ENCODE measurements around the gene WNT16.
A peak's percentile ranks its signal among the peaks of the same experiment; 100 is the strongest.
"Not testable (repeated sequence)": the region's sequence is repeated elsewhere in the genome, so short reads cannot be mapped to it uniquely, and the experiment has no call there.

WNT16 gene

DNA sequence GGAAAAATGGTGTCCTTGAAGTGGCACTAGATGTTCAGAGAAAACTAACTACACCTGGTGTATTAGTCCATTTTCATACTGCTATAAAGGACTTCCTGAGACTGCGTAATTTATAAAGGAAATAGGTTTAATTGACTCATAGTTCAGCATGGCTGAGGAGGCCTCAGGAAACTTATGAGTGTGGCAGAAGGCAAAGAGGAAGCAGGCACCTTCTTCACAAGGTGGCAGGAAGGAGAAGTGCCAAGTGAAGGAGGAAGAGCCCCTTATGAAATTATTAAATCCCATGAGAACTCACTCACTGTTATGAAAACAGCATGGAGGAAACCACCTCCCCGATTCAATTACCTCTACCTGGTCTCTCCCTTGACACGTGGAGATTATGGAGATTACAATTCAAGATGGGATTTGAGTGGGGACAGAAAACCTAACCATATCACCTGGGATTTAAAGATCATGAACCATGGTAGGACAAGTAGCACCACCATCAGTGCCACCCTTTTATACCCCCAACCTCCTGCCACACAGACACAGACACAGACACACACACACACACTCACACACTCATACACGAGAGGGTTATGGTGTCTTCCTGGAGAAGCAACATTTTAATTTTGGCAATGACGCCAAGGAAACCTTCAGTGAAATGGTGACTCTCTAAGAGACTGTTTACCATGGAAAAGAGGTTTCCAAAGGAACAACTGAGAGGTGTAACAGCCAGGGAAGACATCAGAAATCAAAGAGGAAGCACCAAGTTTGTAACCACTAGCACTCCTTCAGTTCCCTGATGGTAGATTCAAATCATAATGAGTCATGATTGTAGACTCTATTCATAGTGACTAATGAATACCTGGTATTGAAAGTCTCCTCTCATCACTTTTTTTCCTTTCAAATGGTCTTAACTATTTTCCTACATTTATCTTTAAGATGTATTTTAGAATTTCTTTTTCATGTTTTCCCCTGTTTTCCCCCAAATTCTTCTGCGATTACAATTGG, 41.8 kb upstream of the WNT16 start:
- no peaks in the 10 kb centered on the region for H3K9me3 ChIP-seq (ENCODE audit: low read depth, low read length)
- no peak for DNase-seq (ENCODE audit: low read depth, low spot score)
- no peak overlapping the region for H3K9ac ChIP-seq (ENCODE audit: insufficient read length)
- H3K27ac ChIP-seq = no peak overlapping the region
- H3K36me3 ChIP-seq (ENCODE audit: insufficient read depth, low read length) = no peaks in the 10 kb centered on the region
- H3K4me3 ChIP-seq = no peak overlapping the region
- TF ChIP-seq POLR2AphosphoS5 (IDR thresholded peaks at IDR 0.05; ENCODE audit: borderline replicate concordance, low read depth, low read length) = no peak
- no peak for TF ChIP-seq FOXP2 (optimal IDR thresholded peaks at IDR 0.05; ENCODE audit: control extremely low read depth, extremely low read length, insufficient read depth)
- TF ChIP-seq EZH2 (IDR thresholded peaks at IDR 0.05) = no peak

DNA sequence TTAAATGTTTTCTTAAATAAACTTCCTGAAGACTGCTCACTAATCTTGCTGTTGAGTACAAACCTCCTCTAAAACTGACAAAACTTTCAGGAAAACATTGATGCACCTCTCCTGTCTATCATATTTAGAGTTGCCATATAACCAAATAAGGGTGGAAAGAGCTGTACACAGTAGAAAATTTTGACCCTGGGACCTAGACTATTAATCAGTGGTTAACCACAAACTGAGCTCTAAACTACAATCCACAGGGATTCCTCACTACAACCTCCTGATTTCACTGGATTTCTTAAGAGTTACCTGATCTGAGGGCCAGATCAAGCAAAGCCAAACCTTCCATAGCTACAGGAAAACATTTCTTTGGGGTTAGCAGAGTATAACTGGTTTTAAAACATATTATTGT, 39.9 kb upstream of the WNT16 start:
- no peaks in the 10 kb centered on the region for H3K9me3 ChIP-seq (ENCODE audit: low read depth, low read length)
- no peak overlapping the region for H3K9ac ChIP-seq (ENCODE audit: insufficient read length)
- no peak for DNase-seq (ENCODE audit: low read depth, low spot score)
- TF ChIP-seq POLR2AphosphoS5 (IDR thresholded peaks at IDR 0.05; ENCODE audit: borderline replicate concordance, low read depth, low read length) = no peak
- TF ChIP-seq EZH2 (IDR thresholded peaks at IDR 0.05) = no peak
- no peak for TF ChIP-seq FOXP2 (optimal IDR thresholded peaks at IDR 0.05; ENCODE audit: control extremely low read depth, extremely low read length, insufficient read depth)
- H3K36me3 ChIP-seq (ENCODE audit: insufficient read depth, low read length) = no peaks in the 10 kb centered on the region
- H3K4me3 ChIP-seq = no peak overlapping the region
- no peak overlapping the region for H3K27ac ChIP-seq

DNA sequence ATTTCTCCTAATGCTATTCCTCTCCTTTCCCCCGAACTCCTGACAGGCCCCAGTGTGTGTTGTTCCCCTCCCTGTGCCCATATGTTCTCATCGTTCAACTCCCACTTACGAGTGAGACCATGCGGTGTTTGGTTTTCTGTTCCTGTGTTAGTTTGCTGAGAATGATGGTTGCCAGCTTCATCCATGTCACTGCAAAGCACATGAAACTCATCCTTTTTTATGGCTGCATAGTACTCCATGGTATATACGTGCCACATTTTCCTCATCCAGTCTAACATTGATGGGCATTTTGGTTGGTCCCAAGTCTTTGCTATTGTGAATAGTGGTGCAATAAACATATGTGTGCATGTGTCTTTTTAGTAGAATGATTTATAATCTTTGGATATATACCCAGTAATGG, 38.9 kb upstream of the WNT16 start:
- not testable (repeated sequence) for H3K27ac ChIP-seq; H3K9me3 ChIP-seq (ENCODE audit: low read depth, low read length); H3K9ac ChIP-seq (ENCODE audit: insufficient read length); DNase-seq (ENCODE audit: low read depth, low spot score); H3K36me3 ChIP-seq (ENCODE audit: insufficient read depth, low read length); H3K4me3 ChIP-seq

DNA sequence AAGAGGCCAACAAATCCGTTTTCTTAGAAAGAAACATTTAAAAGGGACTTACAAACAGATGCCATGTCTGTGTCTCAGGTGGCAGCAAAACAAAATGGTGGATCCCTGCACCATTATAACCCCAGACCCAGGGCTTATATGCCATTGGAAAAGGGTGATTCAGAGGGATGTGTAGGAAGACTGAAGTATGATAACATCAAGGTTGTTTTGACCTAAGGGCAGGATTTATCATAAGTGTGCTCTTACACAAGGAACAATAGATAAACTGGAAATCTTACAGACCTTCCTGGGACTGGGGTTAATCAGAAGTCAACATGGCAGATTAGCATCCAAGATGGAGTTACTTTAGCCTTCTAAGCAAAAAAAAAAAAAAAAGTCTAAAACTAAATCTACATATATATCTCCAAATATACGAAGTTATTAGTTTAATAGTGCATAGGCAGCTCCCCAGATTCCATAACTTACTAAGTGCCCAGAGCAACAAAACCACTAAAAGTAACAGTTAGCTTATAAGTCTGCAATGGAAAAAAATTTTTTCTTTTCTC, 34.3 kb upstream of the WNT16 start:
- Histone ChIP-seq H3K9ac (ENCODE audit: insufficient read length) (no peak overlapping the region), H3K4me3 (no peak overlapping the region), H3K9me3 (ENCODE audit: low read depth, low read length) (no peaks in the 10 kb centered on the region), H3K36me3 (ENCODE audit: insufficient read depth, low read length) (no peaks in the 10 kb centered on the region), H3K27ac (no peak overlapping the region)
- no peak for TF ChIP-seq POLR2AphosphoS5 (IDR thresholded peaks at IDR 0.05; ENCODE audit: borderline replicate concordance, low read depth, low read length)
- no peak for TF ChIP-seq EZH2 (IDR thresholded peaks at IDR 0.05)
- TF ChIP-seq FOXP2 (optimal IDR thresholded peaks at IDR 0.05; ENCODE audit: control extremely low read depth, extremely low read length, insufficient read depth) = no peak
- DNase-seq (ENCODE audit: low read depth, low spot score) = no peak

DNA sequence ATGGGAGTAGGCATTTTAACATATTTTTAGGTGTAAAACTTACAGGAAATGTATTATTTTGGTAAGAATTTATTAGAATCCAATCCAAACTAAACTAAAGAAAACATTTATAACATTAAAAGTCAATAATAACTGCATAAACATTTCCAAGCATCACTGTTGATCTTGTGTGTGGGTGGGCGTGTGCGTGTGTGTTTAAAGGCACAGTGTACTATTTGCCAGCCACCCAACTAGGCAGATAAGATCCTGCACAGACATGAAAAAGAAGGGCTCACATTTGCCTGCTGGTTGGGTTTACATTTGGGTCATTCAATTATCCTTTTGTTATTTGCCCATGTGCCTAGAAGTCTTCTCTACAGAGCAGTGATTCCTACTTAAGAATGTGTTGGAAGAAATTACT, 31.0 kb upstream of the WNT16 start:
- no peak for TF ChIP-seq FOXP2 (optimal IDR thresholded peaks at IDR 0.05; ENCODE audit: control extremely low read depth, extremely low read length, insufficient read depth)
- TF ChIP-seq POLR2AphosphoS5 (IDR thresholded peaks at IDR 0.05; ENCODE audit: borderline replicate concordance, low read depth, low read length) = no peak
- TF ChIP-seq EZH2 (IDR thresholded peaks at IDR 0.05) = no peak
- Histone ChIP-seq H3K9ac (ENCODE audit: insufficient read length) (no peak overlapping the region), H3K36me3 (ENCODE audit: insufficient read depth, low read length) (no peaks in the 10 kb centered on the region), H3K27ac (no peak overlapping the region), H3K4me3 (0 out of 2 replicates have a peak overlapping the region, but pooled peaks have one; percentile 30), H3K9me3 (ENCODE audit: low read depth, low read length) (no peaks in the 10 kb centered on the region)
- DNase-seq (ENCODE audit: low read depth, low spot score) = no peak

DNA sequence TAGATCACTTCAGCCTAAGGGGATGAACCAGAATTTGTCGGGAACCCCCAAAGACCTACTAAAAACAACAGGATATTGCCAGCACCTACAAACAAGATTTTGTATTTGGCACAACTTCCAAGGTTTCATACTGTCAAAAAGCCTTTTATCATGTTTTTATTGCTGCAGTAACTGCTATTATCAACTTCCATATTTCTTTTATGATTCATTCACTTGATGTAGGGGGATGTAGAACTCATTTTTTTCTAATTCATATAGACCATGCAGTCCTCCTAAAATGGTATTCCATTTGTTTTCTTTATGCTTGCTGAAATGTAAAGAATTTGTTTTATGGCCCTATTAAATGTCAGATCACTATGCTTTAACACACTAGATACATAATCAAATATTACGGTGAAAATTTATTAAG, 30.0 kb upstream of the WNT16 start:
- H3K27ac ChIP-seq = 0 out of 2 replicates have a peak overlapping the region, but pooled peaks have one; percentile 0
- no peaks in the 10 kb centered on the region for H3K36me3 ChIP-seq (ENCODE audit: insufficient read depth, low read length)
- H3K4me3 ChIP-seq = peak overlapping the region; percentile 30; the same call in 1 of the 2 replicates
- no peak overlapping the region for H3K9ac ChIP-seq (ENCODE audit: insufficient read length)
- H3K9me3 ChIP-seq (ENCODE audit: low read depth, low read length) = no peaks in the 10 kb centered on the region
- no peak for DNase-seq (ENCODE audit: low read depth, low spot score)
- TF ChIP-seq EZH2 (IDR thresholded peaks at IDR 0.05) (no peak), FOXP2 (optimal IDR thresholded peaks at IDR 0.05; ENCODE audit: control extremely low read depth, extremely low read length, insufficient read depth) (no peak)

DNA sequence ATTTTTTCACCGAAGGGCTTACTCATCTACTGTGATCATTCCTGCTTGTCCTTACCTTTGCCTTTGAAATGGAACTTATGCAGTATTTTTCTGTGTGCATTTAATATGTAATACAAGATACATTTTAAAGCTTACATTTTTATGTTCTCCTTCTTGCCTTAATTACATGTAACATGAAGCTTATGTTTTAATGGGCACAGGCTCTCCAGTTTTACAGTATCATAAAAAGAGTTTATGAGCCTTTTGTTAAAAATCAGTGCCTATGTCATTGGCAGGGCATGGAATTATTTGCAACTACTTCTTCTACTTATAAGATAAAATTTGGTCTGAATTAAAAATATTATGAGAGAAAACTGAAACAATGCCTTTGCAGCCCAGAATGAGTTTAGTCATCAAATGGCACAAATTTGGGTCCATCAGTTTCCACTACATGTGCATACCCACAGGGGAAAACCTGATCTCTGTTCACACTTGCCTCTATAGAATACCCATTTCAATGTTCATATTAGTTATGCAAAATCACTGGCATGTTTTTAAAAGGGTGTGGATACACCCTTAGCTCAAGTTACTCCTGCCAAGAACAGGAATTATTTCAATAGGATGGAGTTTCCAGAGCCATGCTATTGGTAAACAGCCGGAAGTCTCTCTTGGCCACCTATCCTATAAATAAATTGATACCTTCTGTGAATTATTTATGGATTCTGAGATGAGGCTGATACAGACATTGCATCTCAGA, 27.9 kb upstream of the WNT16 start:
- Histone ChIP-seq H3K4me3 (no peak overlapping the region), H3K27ac (no peak overlapping the region), H3K9ac (ENCODE audit: insufficient read length) (no peak overlapping the region), H3K36me3 (ENCODE audit: insufficient read depth, low read length) (no peaks in the 10 kb centered on the region), H3K9me3 (ENCODE audit: low read depth, low read length) (no peaks in the 10 kb centered on the region)
- no peak for TF ChIP-seq FOXP2 (optimal IDR thresholded peaks at IDR 0.05; ENCODE audit: control extremely low read depth, extremely low read length, insufficient read depth)
- no peak for TF ChIP-seq EZH2 (IDR thresholded peaks at IDR 0.05)
- TF ChIP-seq POLR2AphosphoS5 (IDR thresholded peaks at IDR 0.05; ENCODE audit: borderline replicate concordance, low read depth, low read length) = no peak
- no peak for DNase-seq (ENCODE audit: low read depth, low spot score)

DNA sequence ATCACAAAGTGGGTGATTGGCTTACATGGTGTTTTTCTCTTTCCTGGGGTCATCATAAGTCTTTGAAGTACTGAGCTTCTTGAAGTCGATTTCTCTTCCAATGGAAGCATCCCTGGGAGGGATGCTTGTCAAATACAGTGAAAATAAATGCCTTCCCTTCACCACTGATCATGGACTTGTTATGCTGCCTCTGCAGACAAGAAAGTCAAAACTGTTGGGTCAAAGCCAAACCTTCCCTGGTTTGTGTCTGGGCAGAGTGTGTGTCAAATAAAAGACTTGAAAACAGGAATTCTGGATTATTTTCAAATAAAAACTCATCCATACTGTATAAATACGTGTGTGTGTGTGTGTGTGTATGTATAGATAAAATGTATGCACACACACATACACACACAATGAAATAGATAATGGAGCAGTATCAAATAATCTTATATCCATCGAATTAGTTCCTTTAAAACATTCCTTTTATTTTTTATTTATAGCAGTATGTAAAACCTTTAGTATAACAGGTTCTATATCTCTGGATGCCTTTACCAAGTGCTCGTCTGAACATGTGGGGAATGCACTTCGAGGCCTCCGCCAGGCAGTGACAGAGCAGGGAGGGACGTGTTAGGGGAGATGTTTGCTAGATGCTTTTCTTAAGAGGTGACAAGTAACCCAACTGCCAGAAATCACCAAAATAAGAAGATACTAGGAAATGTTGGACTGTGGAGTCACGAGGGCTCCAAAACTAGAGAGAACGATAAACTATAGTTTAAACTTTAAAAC, 27.2 kb upstream of the WNT16 start:
- no peak for DNase-seq (ENCODE audit: low read depth, low spot score)
- no peak overlapping the region for H3K4me3 ChIP-seq
- H3K9ac ChIP-seq (ENCODE audit: insufficient read length) = no peak overlapping the region
- H3K27ac ChIP-seq = no peak overlapping the region
- no peak for TF ChIP-seq POLR2AphosphoS5 (IDR thresholded peaks at IDR 0.05; ENCODE audit: borderline replicate concordance, low read depth, low read length)
- no peak for TF ChIP-seq EZH2 (IDR thresholded peaks at IDR 0.05)
- TF ChIP-seq FOXP2 (optimal IDR thresholded peaks at IDR 0.05; ENCODE audit: control extremely low read depth, extremely low read length, insufficient read depth) = no peak
- H3K36me3 ChIP-seq (ENCODE audit: insufficient read depth, low read length) = no peaks in the 10 kb centered on the region
- no peaks in the 10 kb centered on the region for H3K9me3 ChIP-seq (ENCODE audit: low read depth, low read length)
